NB4 (cell line): ENCODE measurements around the gene TRIO.

Source experiments
- POLR2A ChIP-seq: IDR thresholded peaks from 2 replicates; pipeline ENCODE4 v1.6.1; 2011; ENCODE audit warnings: mild to moderate bottlenecking; ENCODE audit not compliant: insufficient read length; ENCODE audit errors: extremely low read depth
- TF ChIP-seq, protein P1 (sequence below): IDR thresholded peaks from one replicate; pipeline ENCODE4 v1.5.1; 2012; ENCODE audit warnings: low read depth, low read length

DNA sequence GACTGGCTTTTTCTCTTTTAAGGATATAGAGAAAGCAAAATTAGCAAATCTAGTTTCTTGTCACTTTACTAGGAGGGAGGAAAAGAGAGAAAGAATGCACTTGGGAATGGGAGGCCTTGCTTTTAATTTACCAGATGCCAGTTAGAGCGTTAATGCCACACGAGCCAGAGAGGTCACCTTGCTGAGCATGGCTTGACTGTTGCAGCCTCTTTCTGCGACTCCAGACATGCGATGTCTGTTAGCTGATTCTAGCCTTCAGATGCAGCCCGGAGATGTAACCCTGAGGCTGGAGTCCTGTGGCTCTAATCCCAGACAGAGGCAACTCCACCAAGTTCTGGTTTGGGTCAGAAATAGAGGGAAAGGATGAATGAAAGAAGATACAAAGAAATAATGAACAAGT lies 152.5 kb downstream of the TRIO start:
- TF ChIP-seq, protein P1, sequence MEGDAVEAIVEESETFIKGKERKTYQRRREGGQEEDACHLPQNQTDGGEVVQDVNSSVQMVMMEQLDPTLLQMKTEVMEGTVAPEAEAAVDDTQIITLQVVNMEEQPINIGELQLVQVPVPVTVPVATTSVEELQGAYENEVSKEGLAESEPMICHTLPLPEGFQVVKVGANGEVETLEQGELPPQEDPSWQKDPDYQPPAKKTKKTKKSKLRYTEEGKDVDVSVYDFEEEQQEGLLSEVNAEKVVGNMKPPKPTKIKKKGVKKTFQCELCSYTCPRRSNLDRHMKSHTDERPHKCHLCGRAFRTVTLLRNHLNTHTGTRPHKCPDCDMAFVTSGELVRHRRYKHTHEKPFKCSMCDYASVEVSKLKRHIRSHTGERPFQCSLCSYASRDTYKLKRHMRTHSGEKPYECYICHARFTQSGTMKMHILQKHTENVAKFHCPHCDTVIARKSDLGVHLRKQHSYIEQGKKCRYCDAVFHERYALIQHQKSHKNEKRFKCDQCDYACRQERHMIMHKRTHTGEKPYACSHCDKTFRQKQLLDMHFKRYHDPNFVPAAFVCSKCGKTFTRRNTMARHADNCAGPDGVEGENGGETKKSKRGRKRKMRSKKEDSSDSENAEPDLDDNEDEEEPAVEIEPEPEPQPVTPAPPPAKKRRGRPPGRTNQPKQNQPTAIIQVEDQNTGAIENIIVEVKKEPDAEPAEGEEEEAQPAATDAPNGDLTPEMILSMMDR: no peak
- no peak for TF ChIP-seq POLR2A
